NCI-H146 (cell line): ENCODE measurements around the gene CENPI.
"Not testable (repeated sequence)": the region's sequence is repeated elsewhere in the genome, so short reads cannot be mapped to it uniquely, and the experiment has no call there.

Source experiments
- DNase-seq: peaks from one replicate; lab custom pipeline; 2025; lab: John Stamatoyannopoulos, UW

Gene CENPI

GRCh38 chrX:101097546-101098453 is at the start of gene CENPI:
Gene CENPI (plus strand): TSS chrX:101098204. CDS start chrX:101101071, 2,867 bp downstream.
- peak; percentile 94 for DNase-seq

DNA sequence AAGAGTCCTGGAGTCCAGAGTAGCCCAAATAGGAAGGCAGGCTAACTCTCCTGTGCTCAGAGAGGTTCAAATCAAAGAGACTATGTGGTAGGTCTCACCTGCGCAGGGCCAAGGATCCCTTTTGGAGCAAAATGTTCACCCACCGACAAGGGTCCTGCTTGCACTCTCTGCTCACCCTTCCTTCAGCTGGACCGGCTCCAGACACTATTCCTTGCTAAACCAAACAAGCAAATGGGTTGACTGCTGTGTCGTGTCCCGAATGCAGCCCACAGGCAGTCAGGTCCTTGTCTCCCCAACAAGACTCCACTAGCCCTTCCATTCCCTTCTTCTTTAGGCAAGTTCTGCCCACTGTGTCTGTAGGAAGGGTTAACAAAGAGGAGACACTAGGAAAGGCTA is 46.9 kb upstream of the CENPI start:
- no peak for DNase-seq

DNA sequence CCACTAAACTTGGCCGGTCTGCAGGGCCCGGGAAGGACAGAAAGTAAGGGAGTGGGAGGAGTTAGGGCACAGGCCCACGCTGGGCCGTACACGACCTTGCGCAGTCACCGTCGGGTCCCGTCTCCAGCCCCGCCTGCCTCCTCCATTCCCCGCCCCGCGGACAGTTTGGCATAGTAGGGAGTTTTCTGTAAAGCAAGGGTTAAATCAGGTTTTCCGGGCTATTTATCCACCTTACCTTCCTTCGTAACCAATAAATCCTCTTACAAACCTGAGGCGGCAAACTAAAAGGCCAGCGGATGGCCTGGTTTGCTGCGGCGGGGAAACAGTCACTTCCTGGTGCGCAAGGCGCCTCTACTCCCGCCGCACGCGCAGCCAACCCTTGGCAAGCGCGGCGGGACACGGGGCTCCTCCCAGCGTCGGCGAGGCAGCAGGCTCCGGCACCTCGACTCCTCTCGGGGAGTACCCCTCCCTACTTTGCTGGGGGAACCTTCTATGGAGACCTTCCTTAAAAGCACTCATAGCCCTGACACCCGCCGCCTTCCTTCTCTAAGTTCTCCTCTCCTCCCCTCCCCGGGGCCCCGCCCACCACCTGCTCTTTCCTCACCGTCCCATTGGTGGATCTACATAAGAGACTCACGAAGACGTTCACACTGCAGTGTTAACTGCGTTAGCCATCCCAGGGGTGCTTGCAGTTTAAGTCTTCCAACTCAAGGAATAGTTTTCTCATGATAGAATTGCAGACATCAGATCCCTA is 46.3 kb upstream of the CENPI start, which contains the start of gene TRMT2B:
TRMT2B (minus strand) TSS at position 563 of the 754 bp plus-strand sequence. CDS start 9,822 bp downstream, outside the sequence.
- peak; percentile 76 for DNase-seq

DNA sequence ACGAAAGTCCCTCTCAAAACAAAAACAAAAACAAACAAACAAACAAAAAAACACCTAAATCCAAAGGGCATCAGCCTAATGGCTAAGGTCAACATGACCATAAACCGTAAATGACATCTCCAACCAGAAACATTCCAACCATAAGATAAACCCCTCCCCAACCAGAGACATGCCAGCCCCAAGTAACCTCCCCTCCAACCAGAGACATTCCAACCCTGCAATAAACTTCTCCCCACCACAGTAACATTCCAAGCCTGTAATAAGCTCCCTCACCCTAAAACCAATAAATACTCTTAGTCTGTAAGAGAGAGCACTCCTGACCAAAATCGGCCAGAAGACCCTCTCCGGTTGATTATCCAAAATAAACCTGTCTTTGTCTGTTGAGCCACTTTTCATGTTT is 41.5 kb upstream of the CENPI start:
- not testable (repeated sequence) for DNase-seq

DNA sequence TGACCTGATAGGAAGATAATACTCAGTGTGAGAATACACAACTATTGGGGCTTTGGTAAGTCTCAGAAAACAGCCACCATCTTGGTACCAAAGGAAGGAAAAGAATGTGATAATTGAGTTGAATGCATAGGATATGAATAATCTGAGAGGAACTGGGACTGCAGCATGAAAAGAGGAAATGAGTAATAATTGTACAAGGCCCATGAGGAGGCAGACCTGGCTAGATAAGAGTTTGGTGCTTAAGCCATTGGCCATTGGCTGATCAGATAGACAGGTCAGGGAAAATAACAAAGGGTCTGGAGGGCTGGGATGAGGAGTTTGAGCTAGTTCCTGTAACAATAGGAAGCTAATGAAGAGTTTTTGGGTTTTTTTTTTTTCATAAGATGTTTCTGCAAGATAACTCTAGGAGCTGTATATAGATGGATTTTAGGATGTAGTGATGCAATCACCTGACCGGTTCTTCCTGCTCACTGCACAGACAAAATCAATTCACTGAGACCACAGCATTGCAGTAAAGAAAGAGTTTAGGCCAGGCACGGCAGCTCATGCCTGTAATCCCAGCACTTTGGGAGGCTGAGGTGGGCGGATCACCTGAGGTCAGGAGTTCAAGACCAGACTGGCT is 40.8 kb upstream of the CENPI start:
- no peak for DNase-seq

DNA sequence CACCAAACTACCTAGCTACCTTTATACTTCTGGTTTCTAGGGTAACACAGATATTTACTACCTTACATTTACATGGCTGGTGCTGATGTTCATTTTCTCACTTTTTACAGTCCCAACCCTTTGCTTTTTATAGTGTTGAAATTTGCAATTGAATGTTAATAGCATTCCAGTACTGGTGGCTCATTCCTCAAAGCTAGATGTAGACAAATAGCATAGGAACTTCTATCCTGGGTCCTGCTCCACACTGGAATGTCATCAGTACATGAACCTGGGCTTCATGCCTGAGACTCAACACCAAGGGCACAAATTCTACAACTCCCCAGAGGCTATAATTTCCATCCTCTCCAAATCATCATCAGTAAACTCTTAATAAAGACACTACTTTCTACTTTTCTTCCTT is 35.8 kb upstream of the CENPI start:
- DNase-seq = no peak

GRCh38 chrX:101071582-101071981 is 26.4 kb upstream of the CENPI start:
- no peak for DNase-seq

DNA sequence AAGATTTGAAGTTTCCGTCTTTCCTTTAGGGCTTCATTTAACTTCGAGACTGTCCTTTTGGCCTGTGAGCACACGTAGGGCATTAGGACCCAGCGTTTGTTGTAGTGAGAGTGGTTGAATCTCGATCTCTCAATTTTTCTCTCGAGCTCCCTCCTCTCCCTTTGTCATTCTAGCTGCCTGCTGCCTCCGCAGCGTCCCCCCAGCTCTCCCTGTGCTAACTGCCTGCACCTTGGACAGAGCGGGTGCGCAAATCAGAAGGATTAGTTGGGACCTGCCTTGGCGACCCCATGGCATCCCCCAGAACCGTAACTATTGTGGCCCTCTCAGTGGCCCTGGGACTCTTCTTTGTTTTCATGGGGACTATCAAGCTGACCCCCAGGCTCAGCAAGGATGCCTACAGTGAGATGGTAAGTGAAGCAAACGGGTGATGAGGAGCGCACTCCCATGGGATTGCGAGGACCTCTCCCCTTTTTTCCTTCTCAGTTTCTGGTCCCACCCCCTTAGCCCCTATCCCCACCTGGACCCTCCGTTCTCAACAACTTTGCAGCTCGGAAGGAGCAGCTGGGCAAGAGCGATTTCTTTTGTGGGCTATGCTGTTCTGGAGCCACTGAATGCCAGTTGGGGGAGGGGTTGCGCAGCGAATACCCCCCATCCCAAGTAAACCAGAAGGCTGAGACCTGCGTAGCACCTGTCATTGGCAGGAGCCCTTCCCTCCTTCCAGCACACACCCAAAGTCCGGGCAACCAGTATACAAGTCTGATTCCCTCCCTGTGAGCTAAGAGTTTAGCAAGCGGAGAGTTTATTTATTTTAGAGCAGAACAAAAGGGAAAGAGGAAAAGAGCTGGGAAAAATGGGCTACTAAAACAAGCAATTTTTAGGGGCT is 19.0 kb upstream of the CENPI start, which contains the start of gene TMEM35A:
TMEM35A (plus strand) TSS at position 164 of the 883 bp plus-strand sequence; CDS start at position 288, 124 bp downstream.
- peak; percentile 59 for DNase-seq

- peak; percentile 7 for DNase-seq
These were observed 18.2 kb upstream of the CENPI start for GRCh38 chrX:101079736-101080270.

DNA sequence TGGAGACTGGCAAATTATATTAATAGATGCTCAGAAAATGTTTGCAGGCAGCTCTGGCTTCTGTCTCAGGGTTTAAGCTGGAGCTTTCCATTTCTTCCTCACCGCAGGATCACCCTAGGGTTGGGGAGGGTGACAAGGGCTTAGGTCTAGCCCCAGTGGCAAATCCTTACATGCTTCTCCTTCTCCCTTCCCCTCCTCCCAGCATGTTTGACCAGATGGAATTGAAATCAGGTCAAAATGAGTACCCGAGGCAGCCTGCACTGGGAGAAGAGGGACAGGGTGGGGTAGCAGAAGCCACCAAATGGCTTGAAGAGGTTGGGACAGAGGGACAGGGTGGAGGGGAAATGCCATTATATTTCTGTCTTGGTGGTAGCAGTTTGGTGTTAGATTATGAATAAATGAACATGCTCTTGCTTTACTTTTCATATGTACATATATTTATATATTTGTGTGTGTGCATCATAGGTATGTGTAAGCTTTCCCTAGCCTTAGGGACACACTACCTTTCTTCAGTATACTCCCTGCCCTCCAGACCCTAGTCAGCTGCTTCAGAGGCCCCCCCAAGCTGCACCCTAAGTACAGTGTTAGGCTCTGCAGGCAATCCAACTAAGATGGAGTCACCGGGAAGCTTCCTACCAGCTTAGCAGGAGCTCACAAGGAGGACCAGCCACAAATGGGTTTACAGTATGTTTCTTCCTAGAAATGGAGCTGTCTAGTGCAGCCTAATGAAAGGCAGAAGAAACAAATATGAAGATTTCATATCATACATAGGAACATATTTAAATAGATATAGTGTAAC is 17.5 kb upstream of the CENPI start:
- DNase-seq = no peak

DNA sequence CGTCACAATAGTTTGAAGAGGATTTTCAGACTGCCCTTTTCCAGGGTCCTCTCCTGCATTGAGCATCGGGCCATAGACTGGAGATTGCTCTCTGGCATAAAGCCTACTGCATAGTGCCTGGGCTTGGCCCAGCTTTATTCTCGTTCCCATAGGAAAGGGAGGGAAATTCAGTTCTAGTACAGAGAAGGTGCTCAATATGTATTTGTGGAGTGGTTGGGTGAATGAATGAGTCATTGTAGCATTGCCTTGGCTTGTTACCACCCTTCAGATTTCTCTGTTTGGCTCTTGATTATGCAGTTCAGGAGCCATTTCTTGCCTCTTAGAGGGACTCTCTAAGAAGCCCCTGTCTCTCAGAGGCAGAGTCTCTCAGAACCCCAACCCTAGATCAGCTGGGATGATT is 16.8 kb upstream of the CENPI start:
- no peak for DNase-seq

DNA sequence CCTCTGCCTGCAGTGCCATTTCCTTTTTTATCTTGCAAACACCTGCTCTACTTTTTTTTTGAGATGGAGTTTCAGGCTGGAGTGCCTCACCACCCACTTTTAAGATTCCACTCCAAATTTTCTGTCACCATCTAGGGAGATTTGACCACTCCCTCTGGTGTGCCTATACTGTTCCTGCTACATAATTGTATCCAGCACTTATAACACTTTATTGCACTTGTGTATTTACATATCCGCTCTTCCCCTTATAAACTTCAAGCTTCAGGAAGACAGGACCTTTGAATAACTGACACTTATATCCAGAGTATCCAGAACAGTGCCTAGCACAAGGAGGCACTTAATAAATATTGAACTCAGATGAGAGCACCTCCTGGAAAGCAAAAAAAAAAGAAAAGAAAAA is 6.2 kb upstream of the CENPI start:
- DNase-seq = no peak

DNA sequence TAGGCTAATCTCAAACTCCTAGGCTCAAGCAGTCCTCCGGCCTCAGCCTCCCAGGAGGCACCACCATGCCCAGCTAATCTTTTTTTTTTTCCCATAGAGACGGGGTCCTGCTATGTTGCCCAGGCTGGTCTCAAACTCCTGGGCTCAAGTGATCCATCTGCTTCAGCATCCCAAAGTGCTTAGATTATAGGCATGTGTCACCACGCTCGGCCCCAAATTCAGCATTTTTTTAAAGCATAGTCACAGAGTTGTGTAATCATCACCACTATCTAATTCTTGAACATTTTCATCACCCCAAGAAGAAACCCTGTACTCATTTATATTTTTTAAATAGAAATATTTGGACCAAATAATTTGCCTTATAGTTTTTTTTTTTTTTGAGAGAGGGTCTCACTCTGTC is 10.3 kb downstream of the CENPI start:
- DNase-seq = no peak

GRCh38 chrX:101117701-101118100 is 19.7 kb downstream of the CENPI start:
- DNase-seq = no peak

DNA sequence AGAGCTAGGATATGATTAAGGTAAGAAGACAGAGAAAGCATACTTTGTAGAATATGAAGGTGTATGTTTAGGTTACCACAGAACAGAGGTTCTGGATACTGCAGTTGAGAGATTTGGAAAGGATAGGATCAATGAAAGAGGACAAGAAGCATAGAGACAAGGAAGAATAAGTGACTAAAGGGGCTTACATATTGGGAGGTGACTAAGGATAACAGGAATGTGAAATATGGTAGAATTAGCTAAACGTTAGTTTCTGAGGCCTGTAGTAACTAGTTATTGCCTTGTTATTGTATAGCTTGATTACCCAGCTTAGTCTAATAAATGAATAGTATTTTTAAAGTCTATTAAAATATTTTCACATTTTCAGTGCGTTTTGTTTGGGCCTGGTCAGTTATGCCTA is 38.2 kb downstream of the CENPI start:
- DNase-seq = no peak
